DMS53 treated with DMSO at 0.1 percent for 48 hours (cell line): ENCODE data around the gene EPC2.
"Not testable (repeated sequence)": the region's sequence is repeated elsewhere in the genome, so short reads cannot be mapped to it uniquely, and the experiment has no call there.

Source experiments
- DNase-seq: peaks from one replicate; lab custom pipeline; 2025; ENCODE audit not compliant: unreplicated experiment; lab: John Stamatoyannopoulos, UW

The EPC2 gene

DNA sequence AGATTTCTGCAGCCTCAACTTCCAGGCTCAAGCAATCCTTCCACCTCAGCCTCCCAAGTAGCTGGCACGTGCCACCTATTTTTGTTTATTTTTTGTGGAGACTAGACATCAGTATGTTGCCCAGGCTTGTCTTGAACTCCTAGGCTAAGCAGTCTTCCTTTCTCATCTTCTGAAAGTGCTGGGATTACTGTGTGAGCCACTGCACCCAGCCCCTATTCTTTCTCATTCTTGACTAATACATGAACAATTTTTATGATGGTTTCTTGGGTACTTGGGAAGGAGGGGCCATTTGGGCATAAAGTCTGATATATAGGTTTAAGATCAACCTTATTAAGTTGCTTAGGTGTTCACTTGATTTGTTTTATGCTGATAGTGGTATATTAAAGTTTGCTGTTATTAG is 26.2 kb downstream of the EPC2 start:
- no peak for DNase-seq

DNA sequence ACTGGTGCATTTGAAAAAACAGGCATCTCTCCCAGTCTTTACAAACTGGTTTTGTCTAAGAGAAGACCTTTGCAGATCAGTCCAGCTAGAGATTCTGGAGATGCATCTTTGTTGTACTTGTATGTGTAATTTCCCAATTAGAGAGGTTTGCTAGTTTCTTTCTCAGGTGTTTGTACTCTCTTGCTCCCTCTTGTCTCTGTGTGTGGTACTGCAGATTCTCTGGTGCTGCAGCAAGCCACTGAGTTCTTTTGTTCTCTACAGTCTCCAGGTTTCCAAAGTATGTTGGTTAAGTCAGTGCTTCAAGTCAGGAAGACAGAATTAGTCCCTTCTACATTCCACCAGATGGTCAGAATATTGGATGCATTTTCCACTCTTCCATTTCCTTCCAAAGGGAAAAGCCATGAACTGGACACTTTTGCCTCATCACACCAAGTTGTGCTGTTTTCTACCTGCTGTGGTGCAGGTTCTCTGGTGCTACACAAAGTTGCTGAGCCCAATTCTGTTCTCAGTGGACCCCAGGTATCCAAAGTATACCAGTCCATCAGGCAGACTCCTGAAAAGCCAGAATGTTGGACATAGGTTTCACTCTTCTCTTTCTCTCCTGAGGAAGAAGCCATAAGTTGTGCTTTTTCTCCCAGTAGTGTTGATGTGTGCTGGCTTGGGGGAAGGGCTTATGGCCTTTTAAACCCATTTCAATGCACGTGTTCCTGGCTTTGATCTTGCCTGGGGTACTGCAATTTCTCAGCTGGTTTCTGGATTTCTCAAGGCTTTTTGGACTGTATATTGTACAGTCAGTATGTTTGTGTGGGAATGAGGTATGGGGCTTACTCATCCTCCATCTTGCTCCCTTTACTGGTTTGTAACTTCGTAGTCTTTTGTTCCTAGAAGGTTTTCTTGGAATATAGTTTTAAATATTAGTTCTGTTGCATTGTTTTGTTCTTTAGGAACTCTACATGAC is 29.8 kb downstream of the EPC2 start:
- DNase-seq = peak; percentile 6

DNA sequence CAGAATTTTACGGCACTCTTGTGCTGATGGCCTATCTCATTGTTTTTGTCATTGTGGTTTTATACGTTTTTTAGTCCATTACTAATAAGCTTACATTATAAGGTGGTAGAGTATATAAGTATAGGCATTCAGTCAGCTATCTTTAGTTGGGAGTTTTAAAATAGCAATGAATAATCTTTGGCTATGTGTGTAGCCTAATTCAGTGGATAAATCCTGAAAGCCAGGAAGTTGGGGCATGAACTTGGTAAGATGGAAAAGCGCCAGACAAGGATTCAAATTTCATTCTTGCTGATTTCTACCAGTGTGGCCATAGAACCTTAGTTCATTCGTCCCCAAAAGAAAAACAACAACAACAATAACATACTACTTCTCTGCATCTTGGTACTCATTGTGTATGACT is 31.2 kb downstream of the EPC2 start:
- no peak for DNase-seq

DNA sequence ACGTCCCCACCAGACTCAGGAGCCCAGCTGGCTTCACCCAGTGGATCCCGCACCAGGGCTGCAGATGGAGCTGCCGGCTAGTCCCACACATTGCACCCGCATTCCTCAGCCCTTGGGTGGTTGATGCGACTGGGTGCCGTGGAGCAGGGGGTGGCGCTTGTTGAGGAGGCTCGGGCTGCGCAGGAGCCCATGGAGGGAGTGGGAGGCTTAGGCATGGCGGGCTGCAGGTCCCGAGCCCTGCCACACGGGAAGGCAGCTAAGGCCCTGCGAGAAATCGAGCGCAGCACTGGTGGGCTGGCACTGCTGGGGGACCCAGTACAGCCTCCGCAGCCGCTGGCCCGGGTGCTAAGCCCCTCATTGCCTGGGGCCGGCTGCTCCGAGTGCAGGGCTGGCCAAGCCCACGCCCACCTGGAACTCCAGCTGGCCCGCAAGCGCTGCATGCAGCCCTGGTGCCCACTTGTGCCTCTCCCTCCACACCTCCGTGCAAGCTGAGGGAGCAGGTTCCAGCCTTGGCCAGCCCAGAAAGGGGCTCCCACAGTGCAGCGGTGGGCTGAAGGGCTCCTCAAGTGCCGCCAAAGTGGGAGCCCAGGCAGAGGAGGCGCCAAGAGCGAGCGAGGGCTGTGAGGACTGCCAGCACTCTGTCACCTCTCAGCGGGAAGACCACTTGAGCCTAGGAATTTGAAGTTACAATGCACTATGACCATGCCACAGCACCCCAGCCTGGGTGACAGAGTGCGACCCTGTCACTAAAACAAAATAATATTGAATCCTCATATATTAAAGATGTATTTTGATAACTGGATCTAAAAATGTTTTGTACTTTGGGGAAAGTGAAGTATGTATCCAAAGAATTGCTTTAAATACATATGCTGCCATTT is 34.0 kb downstream of the EPC2 start:
- DNase-seq = not testable (repeated sequence)

DNA sequence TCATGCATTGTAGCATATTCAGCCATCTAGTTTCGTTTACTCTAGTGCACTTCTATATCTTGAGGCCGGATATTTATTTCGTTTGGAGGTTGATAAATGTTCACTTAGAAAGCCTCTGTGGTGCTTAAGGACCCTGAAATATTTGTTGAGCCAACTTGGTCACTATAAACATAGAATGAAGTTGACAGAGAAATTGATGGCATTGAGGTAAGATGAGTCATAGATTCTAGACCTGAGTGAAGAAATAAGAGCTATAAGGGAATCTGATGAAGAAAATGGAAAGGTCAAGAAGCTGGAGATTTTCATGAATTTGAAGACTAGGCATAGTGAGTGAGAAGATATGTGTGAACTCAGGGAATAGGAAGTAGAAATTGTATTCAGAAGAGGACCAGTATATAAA is 35.9 kb downstream of the EPC2 start:
- no peak for DNase-seq

DNA sequence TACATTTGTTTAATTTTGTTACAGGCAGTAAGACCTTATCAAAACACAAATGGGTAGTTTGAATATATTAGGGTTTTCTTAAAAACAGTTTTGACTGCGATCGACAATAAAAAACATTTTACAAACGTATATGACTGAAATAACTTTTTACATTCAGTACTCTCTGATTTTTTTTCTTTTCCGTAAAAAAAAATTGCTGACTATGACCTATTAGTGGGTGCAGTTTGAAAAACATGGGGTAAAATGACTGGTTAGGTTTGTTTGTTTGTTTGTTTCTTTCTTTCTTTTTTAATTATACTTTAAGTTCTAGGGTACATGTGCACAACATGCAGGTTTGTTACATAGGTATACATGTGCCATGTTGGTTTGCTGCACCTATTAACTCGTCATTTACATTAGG is 36.9 kb downstream of the EPC2 start:
- DNase-seq = no peak

DNA sequence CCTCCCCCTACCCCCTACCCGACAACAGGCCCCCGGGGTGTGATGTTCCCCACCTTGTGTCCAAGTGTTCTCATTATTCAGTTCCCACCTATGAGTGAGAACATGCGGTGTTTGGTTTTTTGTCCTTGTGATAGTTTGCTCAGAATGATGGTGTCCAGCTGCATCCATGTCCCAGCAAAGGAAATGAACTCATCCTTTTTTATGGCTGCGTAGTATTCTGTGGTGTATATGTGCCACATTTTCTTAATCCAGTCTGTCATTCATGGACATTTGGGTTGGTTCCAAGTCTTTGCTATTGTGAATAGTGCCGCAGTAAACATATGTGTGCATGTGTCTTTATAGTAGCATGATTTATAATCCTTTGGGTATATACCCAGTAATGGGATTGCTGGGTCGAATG is 37.3 kb downstream of the EPC2 start:
- DNase-seq = not testable (repeated sequence)

DNA sequence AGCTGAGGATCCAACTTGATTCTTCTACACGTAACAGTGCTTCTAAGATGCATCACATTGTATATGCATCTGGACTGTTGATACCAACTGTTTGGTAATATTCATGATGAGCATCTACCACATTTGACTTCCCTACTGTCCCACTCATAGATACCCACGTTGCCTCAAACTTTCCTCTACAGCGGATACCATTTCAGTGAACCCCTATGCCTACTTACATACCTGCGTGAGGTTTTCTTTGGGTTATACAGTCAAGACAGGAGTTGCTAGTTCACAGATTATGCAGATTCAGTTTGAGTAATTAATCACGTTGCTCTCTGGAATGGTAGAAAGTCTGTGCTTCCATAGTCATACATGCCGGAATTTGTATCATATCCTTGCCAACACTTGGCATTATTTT is 40.0 kb downstream of the EPC2 start:
- no peak for DNase-seq

DNA sequence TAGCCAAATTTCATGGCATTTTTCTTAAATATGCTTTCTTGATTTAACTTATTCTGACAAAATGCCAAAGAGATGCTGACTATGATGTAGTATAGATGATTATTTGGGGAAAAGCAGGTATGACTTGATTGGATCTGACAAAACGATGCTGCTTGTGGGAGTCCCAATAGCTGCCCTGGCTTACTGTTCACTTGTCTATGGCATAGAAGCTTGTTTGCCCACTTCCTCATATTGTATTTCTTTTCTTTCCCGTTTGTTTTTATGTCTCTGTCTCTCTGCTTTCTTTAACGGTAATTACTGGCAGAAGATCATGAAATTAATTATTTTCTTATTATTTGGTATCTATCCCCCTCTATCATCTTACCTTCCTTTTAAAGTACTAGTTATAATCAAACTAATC is 43.0 kb downstream of the EPC2 start:
- DNase-seq = no peak

DNA sequence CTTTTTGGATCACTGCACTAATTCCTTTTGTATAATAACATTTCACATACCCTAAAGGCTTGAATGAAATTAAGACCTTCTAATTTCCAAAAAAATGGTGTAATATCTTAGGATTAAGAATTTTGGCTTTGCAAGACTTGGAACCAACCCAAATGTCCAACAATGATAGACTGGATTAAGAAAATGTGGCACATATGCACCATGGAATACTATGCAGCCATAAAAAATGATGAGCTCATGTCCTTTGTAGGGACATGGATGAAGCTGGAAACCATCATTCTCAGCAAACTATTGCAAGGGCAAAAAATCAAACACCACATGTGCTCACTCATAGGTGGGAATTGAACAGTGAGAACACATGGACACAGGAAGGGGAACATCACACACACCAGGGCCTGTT is 43.5 kb downstream of the EPC2 start:
- DNase-seq = not testable (repeated sequence)

DNA sequence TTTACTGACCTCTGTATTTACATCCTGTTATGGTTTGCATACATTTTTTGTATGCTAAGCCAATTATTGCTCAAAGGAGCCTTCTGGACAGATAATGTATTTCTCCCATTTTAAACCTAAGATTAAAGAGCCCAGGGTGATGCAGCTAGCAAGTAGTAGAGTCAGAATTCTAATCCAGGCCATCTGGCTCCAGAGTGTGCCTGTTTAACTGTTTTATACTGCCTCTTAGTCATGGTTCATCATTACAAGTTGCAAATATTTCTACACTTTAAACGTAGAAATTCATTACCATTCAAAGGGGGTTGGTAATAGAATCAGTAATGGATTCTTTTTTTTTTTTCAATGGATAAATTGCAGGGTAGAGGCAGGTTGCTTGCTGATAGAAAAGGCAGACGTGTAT is 52.4 kb downstream of the EPC2 start:
- DNase-seq = no peak

DNA sequence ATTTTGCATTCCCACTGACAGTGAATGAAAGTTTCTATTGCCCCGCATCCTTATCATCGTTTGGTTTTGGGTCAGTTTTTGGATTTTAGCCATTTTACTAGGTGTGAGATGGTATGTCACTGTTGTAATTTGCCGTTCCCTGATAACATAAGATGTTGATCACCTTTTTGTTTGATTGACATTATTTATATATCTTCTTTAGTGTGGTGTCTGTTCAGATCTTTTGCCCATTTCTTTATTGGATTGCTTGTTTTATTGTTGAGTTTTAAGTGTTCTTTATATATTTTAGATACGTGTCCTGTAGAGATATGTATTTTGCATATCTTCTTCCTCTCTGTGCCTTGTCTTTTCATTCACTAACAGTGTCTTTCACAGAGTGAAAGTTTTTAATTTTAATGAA is 55.3 kb downstream of the EPC2 start:
- no peak for DNase-seq

DNA sequence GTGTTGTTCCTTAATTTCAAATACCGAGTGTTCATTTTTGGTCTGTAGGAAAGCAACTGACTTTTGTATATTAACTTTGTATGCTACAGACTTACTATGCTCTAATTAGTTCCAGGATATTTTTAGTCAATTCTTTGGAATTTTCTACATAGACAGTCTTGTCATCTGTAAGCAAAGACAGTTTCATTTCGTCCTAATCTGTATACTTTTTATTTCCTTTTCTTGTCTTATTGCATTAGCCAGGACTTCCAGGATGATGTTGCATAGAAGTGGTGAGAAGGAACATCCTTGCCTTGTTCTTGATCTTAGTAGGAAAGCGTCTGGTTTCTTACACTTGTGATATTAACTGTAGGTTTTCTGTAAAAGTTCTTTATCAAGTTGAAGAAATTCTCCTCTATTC is 56.5 kb downstream of the EPC2 start:
- DNase-seq = no peak

DNA sequence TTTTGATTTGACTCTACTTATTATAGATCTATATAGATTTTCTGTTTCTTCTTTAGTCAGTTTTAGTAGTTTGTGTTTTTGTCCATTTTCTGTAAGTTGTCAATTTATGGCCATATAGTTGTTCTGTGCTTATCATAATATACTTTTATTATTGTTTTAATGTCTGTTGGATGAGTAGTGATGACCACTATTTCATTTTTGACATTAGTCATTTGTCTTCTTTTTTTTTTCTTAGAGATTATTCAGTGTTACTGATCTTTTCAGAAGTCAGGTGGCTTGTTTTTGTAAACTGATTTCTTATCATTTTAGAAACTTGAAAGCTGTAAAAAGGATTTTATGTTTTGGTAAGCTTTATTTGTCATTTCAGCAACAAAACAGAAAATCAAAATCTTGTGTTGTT is 57.3 kb downstream of the EPC2 start:
- DNase-seq = no peak

DNA sequence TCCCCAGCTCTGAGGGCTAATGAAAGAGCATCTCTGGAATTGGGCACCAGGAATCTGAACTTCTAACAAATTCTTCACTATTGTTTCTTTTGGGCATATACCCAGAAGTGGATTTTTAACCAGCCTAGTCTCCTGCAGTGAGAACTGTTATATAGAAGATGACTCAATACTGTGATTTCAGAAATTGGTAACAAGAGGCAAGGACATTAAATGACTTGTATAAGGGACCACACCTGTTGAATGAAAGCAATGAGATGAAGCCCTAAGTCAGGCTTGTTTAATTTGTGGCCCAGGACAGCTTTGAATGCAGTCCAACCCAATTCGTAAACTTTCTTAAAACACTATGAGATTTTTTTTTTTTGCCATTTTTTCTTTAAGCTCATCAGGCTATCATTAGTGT is 57.9 kb downstream of the EPC2 start:
- no peak for DNase-seq

DNA sequence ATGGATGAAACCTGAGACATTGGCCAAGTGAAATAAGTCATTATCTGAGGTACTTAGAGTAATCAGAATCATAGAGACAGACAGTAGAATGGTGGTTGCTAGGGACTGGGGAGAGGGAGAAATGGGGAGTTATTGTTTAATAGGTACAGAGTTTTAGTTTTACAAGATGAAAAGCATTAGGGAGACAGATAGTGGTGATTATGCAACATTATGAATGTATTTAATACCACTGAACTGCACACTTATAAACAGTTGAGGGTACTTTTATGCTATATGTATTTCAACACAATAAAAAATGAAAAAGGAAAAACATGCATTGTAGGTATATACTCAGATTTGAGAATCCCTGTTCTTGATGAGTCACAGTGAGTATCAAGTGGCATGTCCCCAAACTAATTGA is 59.7 kb downstream of the EPC2 start:
- DNase-seq = no peak

DNA sequence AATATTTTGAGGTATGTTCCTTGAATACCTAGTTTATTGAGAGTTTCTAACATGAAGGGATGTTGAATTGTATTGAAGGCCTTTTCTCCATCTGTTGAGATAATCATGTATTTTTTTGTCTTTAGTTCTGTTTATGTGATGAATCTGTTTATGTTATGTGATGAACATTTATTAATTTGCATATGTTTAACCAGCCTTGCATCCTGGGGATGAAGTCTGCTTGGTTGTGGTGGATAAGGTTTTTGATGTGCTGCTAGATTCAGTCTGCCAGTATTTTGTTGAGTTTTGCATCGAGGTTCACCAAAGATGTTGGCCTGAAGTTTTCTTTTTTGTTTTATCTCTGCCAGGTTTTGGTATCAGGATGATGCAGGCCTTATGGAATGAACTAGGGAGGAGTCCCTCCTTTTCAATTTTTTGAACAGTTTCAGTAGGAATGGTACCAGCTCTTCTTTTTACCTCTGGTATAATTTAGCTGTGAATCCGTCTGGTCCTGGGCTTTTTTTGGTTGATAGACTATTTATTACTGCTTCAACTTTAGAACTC is 71.9 kb downstream of the EPC2 start:
- no peak for DNase-seq

DNA sequence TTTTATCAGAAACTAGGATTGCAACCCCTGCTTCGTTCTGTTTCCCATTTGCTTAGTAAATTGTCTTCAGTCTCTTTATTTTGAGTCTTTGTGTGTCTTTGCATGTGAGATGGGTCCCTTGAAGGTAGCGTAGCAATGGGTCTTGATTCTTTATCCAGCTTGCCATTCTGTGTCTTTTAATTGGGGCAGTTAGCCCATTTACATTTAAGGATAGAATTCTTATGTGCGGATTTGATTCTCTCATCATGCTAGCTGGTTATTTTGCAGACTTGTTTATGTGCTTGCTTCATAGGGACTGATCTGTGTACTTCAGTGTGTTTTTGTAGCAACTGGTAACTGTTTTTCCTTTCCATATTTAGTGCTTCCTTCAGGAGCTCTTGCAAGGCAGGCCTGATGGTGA is 73.5 kb downstream of the EPC2 start:
- DNase-seq = no peak

DNA sequence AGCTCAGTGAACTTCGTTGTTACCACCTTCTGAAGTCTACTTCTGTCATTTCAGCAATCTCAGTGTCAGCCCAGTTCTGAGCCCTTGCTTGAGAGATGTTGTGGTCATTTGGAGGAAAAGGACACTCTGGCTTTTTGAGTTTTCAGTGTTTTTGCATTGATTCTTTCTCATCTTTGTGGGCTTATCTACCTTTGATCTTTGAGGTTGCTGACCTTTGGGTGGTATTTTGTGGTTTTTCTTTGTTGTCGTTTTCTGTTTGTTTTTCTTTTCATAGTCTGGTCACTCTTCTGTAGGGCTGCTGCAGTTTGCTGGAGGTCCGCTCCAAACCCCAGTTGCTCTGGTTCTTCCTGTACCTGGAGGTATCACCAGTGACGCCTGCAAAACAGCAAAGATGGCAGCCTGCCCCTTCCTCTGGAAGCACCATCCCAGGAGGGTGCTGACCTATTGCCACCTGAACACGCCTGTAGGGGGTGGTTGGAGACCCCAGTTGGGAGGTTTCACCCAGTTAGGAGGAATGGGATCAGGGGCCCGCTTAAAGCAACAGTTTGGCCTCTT is 74.7 kb downstream of the EPC2 start:
- DNase-seq = no peak

DNA sequence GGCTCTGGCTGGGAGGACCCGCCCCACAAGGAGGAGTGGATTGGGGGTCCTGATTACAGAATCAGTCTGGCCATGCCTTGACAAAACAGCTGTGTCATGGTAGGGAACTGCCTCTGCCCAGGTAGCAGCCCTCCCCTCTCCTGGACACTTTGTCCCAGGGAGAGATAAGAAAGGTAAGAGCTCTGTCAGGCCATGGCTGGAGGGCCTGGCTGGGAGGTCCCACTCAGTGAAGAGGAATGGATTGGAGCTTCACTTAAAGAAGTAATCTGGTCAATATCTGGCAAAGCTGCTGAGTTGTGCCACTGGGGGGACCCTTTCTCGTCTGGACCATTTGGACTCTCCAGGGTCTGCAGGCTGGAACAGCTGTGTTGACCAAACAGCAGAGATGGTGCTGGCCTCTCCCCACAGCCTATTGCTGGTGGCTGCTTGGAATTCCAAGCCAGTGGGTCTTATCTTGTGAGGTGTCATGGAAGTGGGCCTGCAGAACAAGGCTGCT is 75.4 kb downstream of the EPC2 start:
- no peak for DNase-seq

DNA sequence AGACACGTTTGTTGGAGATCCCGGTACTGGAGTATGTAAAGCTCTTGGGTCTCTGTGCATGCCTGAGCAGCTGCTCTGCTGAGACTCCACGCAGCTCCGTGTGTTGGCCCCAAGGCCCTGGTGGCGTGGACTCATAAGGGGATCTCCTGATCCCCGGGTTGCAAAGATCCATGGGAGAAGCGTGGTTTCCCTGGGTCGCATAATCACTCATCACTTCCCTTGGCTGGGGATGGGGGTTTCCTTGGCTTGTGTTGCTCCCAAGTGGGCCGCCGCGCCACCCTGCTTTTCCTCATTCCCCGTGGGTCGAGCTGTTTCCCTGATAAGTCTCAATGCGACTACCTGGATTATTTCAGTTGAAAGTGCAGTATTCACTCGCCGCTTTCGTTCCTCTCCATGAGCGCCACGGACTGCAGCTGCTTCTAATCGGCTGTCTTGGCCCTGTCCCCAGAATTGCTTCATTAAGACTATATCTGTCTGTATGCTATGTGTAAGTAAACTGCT is 76.0 kb downstream of the EPC2 start:
- DNase-seq = no peak
